NCI-H2081 treated with DMSO at 0.1 percent for 48 hours (cell line): ENCODE measurements around the gene ITFG2.

Source experiments
- DNase-seq: peaks from one replicate; lab custom pipeline; 2025; lab: John Stamatoyannopoulos, UW

ITFG2 gene

DNA sequence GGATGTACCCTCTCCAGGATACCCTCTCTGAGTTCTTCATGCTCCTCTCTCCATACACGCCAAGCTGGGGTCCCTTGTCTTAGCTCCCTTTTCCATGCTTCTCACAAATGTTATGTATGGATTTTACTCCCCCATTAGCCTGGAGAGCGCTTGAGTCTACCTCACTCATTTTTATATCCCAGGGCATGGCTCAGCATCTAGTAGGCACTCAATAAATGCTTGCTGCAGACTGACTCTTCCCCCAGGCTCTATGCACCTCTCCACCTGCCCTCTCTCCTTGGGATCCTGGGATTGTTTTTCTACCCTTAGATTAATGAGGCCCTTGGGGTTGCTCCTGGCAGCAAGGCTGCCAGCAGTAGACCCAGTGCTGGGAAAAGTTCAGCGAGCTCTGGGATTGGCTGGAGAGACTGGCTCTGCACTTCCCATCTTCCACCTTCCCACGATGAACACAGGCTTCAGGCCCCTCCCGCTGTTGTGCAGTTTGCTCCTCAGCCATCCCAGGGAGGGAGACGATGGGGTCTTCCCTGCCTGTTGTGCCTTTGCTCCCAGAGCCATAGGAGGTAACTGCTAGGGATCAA, 20.2 kb downstream of the ITFG2 start:
- no peak for DNase-seq

DNA sequence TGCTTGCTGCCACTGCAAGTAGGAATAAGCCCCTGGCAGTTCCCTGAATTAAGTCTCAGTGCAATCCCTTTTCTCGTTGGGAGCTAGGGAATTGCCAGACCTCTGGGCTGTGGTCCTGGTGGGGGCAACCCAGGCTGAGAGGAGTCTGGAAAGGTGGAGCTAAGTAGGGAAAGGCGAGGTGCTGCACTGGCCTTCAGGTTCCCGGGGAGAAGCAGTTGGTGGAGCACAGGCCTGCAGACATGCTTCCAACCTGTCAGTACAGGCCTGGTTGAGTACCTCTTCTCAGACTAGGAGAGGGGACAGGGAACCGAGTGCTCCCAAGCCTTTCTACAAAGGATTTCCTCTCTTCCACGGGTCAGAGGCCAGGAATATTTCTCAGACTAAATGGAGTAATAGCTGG, 20.9 kb downstream of the ITFG2 start:
- DNase-seq: no peak

DNA sequence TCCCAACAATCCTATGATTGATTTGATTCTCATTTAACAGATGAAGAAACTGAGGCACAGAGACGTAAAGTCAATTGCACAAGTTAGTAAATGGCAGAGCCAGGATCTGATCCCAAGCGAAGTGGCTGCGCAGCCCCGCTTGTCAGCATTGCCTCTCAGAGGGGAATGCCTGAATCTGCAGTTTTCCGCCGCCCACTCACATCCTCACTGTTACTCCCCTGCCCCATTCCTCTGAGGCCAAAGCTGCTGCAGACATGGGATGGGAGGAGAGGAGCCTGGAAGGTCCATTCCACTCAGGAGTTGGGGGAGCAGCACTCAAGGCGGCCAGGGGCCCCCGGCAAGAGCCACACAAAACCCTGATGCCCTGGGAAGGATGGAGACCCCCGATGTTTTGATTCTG, 21.3 kb downstream of the ITFG2 start:
- no peak for DNase-seq

DNA sequence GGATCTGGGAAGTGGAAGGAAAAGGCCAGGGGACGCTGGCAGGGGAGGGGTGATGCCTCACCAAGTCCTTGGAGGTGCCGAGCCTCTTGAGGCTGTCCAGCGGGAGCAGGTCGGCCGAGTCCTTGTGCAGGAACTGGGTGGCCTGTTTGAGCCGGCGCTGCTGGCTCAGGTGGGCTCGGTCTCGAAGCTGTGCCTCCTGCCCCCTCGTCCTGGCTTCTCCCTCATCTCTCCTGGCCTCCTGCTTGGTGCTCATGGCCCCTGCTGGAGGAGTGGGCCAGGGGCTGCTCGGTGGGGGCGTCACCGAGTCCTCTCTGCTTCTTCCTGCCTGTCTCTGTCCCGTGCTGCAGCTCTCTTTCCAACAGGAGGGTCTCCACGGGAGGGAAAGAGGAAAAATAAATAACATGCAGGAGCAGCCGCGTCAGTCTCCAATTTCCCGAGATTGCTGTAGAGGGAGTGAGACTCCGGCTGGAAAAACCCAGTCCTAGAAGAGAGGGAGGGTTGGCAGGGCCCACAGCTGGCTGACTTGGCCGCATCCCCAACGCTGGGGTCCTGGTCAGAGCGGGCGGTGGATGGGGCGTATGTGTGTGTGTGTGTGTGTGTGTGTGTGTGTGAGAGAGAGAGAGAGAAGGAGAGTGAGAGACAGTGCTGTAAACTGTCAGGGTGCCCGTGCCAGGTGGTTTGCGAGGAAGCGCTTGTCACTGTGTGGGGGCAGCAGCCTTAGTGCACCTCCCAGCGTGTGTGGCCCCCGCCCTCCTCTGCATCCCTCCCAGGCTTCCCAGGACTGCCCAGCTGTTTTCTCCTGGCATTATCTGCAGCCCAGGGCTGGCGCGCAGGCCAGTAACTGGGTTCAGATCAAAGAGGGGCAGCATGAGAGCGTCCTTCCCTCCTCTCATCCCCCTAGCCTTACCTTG, 22.4 kb downstream of the ITFG2 start, which contains the start of gene NRIP2:
Gene NRIP2 (minus strand): TSS at position 455 of the 911 bp plus-strand sequence. CDS start 52 bp downstream, at position 403.
- DNase-seq: no peak

DNA sequence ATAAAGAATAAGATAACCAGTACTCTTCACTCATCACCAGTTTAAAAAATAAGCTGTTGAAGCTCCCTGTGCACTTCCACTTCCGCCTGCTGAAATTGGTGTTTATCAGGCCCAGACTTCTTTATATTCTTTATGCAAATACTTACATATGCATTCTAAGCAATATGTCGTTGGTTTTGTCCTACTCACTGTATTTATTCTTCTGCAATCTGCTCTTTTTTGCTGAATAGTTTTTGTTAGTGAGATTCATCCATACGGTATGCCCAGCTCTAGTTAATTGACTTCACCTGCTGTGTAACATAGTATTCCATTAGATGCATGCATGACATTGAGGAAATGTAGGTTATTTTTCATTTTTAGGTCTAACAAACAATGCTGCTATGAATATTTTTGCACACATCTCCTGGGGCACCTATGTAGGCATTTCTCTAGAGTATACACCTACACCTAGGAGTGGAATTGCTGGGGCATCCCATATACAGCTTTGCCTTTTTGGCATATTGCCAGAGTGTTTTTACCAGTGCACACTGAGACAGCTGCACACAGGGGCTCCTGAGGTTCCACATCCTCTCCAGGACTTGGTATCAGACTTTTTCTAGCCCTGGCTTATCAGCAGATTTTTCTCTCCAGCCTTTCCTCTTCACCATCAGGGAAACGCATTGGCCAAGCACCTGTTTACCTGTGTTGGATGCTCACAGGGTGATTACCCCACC, 23.4 kb downstream of the ITFG2 start:
- DNase-seq: no peak

DNA sequence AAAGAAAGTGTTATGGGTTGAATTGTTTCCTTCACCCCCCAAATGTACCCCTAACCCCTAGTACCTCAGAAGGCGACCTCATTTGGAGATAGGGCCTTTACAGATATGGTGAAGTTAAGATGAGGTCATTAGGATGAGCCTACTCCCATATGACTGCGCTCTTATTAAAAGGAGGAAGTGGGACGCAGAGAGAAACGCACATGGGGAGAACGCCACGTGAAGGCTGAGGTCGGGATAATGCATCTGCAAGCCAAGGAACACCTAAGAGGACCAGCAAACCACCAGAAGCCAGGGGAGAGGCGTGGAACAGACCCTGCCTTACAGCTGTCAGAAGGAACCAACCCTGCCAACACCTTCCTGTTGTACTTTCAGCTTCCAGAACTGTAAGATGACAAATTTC, 24.1 kb downstream of the ITFG2 start:
- DNase-seq: no peak

DNA sequence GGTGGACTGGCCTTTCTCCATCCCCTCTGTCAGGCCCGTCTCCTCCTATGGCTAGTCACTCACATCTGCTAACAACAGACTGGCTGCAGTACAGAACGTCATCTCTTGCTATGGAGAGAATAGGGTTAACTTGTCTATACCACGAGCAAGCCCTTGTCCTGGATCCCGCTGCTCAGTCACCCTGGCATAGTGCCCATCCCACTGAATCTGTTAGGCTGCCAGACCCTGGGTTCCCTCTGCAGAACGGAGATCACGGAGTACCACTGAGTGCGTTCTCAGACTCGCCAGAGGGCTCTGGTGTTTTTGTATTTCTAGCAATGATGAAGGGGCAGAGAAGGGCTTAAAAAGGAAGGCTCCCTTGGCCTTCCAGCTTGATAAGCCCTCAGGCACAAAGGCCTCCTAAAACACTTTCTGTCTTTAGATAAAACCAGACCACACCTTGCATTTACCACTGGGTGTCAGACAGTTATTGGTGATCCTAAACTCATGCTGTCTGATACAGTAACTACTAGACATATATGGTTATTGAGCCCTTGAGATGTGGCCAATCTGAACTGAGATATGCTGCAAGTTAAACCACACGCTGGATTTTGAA, 28.7 kb downstream of the ITFG2 start:
- no peak for DNase-seq

DNA sequence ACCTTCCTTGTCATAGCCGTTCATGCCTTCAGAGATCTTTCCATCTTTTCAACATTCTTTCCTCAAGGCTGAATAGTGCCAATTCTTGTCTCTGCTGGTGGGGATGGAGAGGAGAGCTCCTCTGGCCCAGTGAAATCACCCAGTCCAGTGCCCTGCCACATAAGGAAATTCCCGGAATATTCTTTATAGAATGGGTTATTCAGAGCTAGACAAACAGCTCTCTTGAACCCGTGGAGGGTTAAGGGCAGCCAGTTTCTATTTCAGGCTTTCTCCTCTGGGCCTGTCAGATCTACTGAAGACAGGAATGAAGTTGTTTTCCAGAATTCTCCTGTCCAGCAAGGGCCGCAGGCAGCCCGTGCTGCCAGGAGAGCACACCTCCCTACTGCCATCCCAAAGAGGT, 30.5 kb downstream of the ITFG2 start:
- no peak for DNase-seq

DNA sequence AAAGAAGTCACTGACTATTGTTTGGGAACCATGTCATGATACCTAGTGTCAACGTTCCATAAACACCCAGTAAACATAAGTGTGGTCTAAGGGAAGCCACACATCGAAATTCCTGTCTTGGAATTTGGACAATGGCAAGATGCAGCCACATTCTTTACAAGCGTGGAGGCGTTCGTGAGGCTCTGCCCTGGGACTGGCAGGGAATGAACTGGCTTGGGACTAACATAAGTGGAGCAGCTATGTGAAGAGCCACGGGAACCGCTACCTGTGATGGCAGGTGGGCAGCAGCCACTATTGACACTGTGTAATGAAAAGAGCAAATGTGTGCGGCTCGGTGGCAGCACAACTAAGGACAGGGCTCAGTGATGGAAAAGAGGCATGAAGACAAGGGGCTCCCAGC, 32.3 kb downstream of the ITFG2 start:
- no peak for DNase-seq

DNA sequence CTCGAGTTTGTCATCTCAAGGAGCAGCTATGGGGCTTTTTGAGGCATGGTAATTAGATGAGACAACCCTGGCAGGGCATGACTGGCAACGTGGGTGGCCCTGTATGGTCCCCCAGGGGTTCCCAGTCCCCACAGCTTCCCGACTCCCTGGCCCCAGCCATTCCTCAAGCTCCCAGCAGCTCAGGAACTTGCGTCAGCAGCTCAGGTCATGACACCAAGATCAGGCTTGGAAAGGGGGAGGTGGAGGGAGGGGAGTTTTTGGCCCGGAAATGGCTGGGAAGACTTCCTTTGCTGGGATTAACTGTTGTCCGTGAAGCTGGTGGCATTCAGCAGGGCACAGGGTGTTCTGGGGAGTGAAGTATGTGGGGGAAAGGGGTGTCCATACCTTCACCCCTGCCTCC, 32.8 kb downstream of the ITFG2 start:
- no peak for DNase-seq

DNA sequence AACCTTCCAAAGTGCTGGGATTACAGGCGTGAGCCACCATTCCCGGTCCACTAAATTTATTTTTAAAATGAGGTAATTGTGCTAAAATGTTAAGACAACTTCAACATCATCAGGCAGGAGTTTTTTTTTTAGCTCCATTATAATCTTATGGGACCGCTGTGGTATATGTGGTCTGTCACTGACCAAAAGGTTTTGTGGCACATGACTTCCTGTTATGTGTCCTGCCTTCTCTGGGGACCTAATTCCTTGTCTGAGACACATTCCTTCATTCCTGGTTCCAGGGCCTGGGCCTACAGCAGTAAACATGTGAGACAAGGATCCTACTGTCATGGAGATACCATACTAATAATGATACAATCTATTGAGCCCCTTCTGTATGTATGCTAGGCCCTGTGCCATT, 39.5 kb downstream of the ITFG2 start:
- DNase-seq: no peak

DNA sequence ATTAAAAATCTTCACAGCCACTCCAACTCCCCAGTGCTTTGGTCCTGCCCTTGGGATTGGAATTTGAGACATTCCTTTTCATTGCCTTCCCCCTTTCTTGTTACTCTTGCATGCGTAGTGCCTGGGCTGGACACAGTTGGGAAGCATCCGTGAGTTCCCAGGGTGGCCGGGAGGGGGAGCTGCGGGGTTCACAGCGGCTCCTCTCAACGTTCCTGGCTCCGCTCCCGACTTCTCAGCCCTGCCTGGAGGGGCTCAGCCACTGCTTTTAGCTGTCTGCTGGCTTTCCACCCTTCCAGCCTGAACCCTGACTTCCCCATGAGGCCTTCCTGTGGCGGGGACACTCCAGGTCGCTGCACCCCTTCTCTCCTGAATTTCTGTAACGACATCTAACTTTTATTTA, 41.2 kb downstream of the ITFG2 start:
- DNase-seq: no peak

DNA sequence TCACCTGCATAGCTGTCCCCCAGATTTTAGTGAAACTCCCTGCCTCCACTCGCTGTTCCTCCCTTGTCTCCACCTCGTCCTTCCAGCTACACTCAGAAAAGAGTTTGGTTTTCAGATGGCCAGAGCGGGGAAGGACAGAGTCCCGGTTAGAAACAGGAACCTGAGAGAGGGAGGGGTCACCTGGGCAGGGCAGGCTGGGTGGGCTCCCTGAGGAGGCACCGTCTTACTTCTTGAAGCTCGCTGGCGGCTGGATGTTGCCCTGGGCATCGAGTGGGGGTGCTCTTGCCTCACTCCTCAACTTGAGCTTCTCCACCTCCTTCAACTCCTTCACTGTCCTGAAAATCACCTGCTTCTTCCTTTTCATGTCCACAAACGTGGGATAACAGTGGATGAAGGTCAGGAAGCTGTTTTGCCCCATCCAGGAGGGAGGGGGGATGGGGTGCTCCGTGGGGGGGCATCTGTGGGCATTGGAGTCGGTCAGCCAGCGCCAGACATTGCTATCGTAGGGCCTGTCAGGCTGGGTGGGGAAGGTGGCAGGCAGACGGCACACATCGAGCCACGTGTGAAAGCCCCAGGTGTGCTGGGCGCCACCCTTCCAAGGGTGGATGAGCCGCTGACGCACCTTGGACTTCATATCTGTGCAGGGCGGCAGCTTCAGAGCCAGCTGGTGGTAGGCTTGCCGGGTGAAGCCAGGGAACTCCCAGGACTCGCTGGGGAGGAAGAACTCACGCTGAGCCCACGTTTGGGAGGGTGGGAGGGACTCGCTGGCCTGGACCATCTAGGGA, 42.4 kb downstream of the ITFG2 start:
- DNase-seq: no peak

DNA sequence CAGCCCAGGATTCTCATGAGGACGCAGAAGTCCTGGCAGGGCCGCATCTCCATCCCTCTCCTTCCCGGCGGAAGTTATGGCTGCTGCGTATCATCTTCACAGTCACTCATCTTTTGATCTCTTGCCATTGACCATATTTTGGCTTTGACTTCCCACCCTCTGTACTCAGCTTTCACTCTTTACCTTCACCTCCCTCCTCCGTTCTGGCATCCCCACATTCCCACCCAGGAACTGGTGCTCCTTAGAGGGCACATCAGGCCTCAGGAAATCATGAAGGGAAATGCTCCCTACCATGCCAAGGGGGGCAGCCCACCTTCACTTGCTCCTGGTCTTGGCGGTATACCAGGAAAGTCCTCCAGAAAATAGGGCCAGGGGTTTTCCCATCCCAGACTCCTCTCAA, 43.1 kb downstream of the ITFG2 start:
- DNase-seq: no peak

DNA sequence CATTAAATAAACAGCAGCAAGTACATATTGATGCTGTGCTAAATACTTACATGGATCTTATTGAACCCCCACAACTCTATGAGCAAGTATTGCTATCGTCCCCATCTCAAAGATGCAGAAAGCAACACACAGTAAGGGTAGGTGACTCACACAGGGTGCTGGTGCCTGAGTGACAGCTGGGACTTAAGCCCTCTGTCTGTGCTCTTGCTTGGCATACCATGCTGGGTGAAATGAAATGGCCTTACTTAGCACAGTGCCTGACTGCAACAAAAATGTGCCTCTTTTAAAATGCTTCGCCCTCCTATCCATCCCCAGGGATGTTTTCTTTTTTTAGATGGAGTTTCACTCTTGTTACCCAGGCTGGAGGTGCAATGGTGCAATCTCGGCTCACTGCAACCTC, 43.6 kb downstream of the ITFG2 start:
- DNase-seq: no peak

DNA sequence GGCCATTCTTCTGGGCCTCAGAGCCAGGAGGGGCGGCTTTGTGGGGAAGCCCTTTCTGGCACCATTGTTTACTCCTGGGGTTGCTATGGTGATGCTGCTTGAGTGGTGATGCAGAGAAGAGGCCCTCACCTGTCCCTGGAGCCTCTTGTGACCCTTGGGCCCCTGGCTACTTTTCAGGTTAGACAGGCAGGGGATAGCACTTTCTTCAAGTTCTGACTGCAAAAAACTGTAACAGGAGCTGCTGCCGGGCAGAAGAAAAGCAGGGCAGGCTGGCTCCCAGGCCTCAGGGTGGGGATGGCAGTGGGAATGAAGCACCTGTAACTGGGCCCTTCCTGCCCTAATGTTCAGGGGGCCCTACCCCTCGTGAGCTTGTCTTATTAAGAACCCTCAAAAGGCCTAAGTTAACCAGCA, 44.6 kb downstream of the ITFG2 start, which contains the start of gene TEX52:
Gene TEX52 (minus strand): TSS at position 19 of the 411 bp plus-strand sequence. CDS start 13 bp downstream, at position 6.
- DNase-seq: no peak

DNA sequence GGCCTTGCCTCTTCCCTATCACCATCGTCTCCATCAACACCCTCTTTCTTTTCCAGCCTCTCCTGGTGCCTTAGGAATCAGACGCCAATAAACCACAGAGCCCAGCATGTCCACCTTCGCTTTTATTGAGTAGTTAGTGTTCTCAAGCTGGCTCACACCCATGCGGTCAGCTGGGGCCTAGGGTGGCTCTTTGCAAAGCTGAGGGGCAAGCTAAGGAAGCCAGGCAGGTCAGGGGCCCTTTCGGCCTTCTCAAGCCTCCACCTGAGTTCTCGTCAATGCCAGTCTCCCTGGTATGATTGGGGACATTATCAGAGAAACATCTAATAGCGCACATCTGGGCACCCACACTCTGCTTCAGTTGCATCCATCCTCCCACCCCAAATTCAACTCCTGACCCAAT, 45.1 kb downstream of the ITFG2 start:
- no peak for DNase-seq

DNA sequence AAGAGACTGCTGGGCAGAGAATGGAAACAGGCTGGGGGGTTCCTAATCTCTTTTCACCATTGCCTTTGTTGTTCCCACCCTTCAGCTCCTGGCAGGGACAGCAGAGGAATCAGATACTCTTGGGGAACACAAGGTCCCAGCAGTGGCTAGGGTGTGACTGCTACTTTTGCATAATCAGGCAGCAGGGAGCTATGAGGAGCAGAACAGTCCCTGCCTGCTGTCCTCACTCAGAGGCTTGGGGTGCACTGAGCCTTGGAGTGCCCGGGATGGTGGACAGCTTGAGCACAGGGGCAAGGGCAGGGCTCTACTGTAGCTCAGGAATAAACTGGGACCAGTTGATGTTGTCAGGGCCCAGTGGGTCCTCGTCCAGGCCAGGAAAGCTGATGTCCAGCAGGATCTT, 45.9 kb downstream of the ITFG2 start:
- DNase-seq: no peak

DNA sequence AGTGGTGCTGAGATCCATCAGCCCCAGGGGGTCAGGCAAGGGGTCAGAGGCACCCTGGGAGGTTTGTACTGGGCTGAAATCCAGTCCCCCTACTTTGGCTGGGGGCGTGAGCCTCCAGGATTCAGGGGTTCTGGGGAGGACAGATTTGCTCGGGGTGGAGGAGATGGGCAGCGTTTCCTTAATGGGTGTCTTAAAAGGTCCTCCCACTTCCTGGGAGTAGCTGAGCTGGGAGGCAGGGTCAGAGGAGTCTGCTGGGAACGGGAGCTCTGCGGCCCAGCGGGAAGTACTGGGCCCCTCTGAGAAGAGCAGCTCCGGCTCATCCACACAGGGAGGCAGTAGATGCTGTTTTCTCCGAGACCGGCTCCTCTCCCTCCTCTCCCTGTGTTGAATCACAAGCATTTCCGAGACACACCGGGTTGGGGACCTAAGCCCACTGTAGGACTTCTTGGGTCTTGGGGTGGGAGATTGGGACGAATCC, 46.5 kb downstream of the ITFG2 start:
- DNase-seq: no peak

DNA sequence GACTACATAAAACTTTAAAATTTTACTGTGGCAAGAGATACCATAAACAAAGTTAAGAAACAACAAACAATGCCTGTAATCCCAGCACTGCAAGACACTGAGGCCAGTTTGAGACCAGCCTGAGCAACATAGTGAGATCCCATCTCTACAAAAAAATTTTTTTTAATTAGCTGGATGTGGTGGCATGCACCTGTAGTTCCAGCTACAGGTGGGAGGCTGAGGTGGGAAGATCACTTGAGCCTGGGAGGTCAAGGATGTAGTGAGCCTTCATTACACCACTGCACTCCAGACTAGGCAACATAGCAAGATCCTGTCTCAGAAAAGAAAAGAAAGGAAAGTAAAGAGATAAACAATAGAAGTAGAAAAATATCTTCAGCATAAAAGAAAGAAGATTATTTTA, 47.7 kb downstream of the ITFG2 start:
- DNase-seq: no peak

DNA sequence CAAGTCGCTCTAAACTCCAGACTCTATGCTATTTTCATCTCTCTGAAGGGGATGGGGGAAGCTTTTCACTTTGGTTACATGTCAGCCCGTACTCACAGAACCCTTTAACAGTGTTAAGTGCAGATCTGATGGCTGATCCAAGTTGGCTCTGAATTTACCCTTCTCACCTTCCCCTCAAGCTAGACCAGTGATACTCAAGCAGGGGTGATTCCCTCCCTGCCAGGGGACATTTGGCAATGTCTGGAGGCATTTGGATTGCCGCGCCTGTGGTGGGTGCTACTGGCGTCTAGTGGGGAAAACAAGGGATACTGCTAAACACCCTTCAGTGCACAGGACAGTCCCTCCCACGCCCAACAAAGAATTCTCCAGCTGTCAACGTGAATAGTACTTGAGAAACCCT, 50.4 kb downstream of the ITFG2 start:
- DNase-seq: no peak
